Measurements from ENCODE around the gene ADAM12. TPM values are rescaled to one million over a fixed set of nuclear protein-coding genes. Genes with fewer than 3 reads are reported as not detected.
A peak's percentile ranks its signal among the peaks of the same experiment; 100 is the strongest.

Gene ADAM12
- total RNA-seq, 1 donor from 2014 or later, result 0.98 TPM

DNA sequence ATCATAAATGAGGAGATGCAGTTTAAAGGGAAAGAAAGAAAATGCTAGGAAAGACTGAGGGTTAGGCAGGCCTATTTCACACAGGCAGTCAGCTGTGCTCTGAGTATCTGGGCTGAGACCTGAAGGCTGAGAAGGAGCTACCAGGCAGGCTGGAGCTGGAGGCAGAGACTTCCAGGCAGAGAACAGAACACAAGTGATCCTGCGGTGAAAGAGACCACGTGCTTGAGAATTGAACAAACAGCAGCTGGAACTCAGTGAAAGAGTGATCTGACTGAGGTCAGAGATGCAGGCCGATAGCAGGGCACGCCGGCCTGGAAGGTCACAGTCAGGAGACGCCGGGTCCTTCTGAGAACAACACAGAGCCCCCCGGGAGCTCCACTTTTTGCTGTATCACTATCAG is 147.8 kb downstream of the ADAM12 start:
- Histone ChIP-seq H3K36me3 (no peaks in the 10 kb centered on the region), H3K27ac (no peak overlapping the region), H3K4me1 (no peaks in the 10 kb centered on the region), H3K4me3 (no peak overlapping the region), H3K27me3 (no peaks in the 10 kb centered on the region), H3K9me3 (no peaks in the 10 kb centered on the region)
- DNase-seq (no peak), ATAC-seq (peak; percentile 65)
- intact Hi-C loops (cut with DNase I), result no loop called here
- TF ChIP-seq, protein P1, sequence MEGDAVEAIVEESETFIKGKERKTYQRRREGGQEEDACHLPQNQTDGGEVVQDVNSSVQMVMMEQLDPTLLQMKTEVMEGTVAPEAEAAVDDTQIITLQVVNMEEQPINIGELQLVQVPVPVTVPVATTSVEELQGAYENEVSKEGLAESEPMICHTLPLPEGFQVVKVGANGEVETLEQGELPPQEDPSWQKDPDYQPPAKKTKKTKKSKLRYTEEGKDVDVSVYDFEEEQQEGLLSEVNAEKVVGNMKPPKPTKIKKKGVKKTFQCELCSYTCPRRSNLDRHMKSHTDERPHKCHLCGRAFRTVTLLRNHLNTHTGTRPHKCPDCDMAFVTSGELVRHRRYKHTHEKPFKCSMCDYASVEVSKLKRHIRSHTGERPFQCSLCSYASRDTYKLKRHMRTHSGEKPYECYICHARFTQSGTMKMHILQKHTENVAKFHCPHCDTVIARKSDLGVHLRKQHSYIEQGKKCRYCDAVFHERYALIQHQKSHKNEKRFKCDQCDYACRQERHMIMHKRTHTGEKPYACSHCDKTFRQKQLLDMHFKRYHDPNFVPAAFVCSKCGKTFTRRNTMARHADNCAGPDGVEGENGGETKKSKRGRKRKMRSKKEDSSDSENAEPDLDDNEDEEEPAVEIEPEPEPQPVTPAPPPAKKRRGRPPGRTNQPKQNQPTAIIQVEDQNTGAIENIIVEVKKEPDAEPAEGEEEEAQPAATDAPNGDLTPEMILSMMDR (IDR thresholded peaks at IDR 0.05), result no peak

GRCh38 chr10:126239844-126240243 is 148.4 kb downstream of the ADAM12 start:
- Histone ChIP-seq H3K36me3 (no peaks in the 10 kb centered on the region), H3K9me3 (no peaks in the 10 kb centered on the region), H3K27ac (no peak overlapping the region), H3K27me3 (no peaks in the 10 kb centered on the region), H3K4me1 (no peaks in the 10 kb centered on the region), H3K4me3 (no peak overlapping the region)
- DNase-seq, result no peak
- intact Hi-C loops (cut with DNase I), result no loop called here
- ATAC-seq, result no peak
- TF ChIP-seq, protein P1 (IDR thresholded peaks at IDR 0.05), result no peak

- Histone ChIP-seq H3K4me1 (no peaks in the 10 kb centered on the region), H3K27ac (no peak overlapping the region), H3K27me3 (no peaks in the 10 kb centered on the region), H3K9me3 (no peaks in the 10 kb centered on the region), H3K4me3 (no peak overlapping the region), H3K36me3 (no peaks in the 10 kb centered on the region)
- intact Hi-C loops (cut with DNase I), result no loop called here
- DNase-seq (no peak), ATAC-seq (no peak)
- TF ChIP-seq, protein P1 (IDR thresholded peaks at IDR 0.05), result no peak
Observed at GRCh38 chr10:126235979-126236851, 152.1 kb downstream of the ADAM12 start.

DNA sequence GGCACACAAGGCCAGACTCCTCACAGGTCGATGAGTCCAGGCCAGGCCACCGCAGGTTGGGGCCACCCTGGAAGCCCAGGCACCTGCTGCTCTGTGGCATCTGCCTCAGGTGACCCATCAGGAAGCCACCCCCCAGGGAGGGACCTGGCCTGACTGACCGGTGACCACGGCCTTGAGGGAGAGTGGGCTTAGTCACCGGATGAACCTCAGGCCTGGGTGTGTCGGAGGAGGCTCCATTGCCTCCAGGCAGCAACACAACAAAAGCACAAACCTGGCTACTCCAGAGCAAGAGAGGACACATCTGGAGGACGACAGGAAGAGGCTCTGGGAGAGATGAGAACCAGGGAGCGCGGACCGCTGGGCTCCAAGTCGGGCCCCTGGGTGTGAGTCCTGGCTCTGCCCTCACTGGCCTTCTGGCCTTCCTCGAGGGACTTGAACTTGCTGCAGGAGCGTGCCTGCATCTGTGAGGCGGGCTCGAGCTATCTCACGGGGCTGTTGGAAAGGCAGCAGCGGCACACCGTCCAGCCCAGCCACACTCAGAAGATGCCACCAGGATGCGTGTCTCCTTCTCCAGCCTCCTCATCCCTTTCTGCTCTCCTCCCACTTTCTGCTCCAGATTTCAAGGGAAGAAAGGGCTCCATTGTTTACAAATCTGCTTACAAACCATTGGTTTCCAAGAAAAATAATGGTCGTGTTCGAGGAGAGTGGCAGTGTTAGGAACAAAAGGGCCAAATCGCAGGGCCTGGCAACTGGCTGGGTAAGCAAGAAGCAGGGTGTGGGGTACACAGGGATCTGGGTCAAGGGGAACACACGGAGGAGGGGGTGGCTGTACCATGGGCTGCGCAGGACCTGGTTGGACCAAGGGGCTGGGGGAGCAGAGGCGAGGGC is 152.9 kb downstream of the ADAM12 start:
- Histone ChIP-seq H3K4me3 (no peak overlapping the region), H3K9me3 (no peaks in the 10 kb centered on the region), H3K27me3 (no peaks in the 10 kb centered on the region), H3K27ac (no peak overlapping the region), H3K4me1 (no peaks in the 10 kb centered on the region), H3K36me3 (no peaks in the 10 kb centered on the region)
- no peak for DNase-seq
- intact Hi-C loops (cut with DNase I), result no loop called here
- TF ChIP-seq, protein P1 (IDR thresholded peaks at IDR 0.05), result no peak
- peak; percentile 32 for ATAC-seq

DNA sequence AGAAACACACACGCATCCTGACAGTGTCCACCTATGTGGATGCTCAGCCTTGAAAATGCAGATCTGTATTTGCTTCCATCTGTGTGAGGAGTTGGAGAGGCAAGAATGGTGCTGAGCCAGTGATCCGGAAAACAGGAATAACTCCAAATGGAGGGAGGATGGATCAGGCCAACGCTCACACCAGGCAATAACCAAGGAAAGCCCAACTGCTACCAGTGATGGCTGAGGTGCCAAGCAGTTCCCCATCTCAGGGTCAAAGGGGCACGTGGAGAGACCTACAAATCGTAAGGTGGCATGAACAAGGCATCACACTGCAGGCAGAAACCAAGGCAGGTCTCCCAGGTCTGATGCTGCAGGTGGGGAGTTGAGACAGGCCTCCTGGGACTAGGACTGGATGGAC is 153.6 kb downstream of the ADAM12 start:
- TF ChIP-seq, protein P1 (IDR thresholded peaks at IDR 0.05), result no peak
- no peaks in the 10 kb centered on the region for H3K36me3 ChIP-seq
- intact Hi-C loops (cut with DNase I), result no loop called here

More for the DNA sequence above, 153.6 kb downstream of the ADAM12 start:
- DNase-seq, result no peak
- Histone ChIP-seq H3K27ac (no peak overlapping the region), H3K9me3 (no peaks in the 10 kb centered on the region), H3K4me3 (no peak overlapping the region), H3K27me3 (no peaks in the 10 kb centered on the region), H3K4me1 (no peaks in the 10 kb centered on the region)
- no peak for ATAC-seq

Measured in upper lobe of right lung (tissue), 1 donor.